Sigmoid colon (tissue), 4 donors: ENCODE data around the gene SDK1.

Experiments used
- CTCF ChIP-seq, 4 experiments: fragments of 450-650 bp in 3 of 4; fragments of 200-600 bp in 1 of 4; IDR thresholded peaks; one replicate each; pipeline ENCODE4 v1.5.1; 2016 to 2019; ENCODE audit warnings: antibody characterized with exemption in 4 of 4, mild to moderate bottlenecking in 3 of 4, moderate library complexity in 2 of 4
- EP300 ChIP-seq, 4 donors: sonication (generic); formaldehyde crosslinking; IDR thresholded peaks; one replicate each; pipeline ENCODE4 v1.6.1; 2017; ENCODE audit warnings: antibody characterized with exemption in 4 of 4

GRCh38 chr7:4030346-4030950 is 729.4 kb downstream of the SDK1 start:
- TF ChIP-seq CTCF (IDR thresholded peaks at IDR 0.05) (no peak), EP300 (IDR thresholded peaks at IDR 0.05) (no peak)
